DMS53 treated with DMSO at 0.1 percent for 48 hours (cell line): ENCODE measurements around the gene ZNF549.

ENCODE experiments used
- DNase-seq: peaks from one replicate; lab custom pipeline; 2025; ENCODE audit not compliant: unreplicated experiment; lab: John Stamatoyannopoulos, UW

The ZNF549 gene

DNA sequence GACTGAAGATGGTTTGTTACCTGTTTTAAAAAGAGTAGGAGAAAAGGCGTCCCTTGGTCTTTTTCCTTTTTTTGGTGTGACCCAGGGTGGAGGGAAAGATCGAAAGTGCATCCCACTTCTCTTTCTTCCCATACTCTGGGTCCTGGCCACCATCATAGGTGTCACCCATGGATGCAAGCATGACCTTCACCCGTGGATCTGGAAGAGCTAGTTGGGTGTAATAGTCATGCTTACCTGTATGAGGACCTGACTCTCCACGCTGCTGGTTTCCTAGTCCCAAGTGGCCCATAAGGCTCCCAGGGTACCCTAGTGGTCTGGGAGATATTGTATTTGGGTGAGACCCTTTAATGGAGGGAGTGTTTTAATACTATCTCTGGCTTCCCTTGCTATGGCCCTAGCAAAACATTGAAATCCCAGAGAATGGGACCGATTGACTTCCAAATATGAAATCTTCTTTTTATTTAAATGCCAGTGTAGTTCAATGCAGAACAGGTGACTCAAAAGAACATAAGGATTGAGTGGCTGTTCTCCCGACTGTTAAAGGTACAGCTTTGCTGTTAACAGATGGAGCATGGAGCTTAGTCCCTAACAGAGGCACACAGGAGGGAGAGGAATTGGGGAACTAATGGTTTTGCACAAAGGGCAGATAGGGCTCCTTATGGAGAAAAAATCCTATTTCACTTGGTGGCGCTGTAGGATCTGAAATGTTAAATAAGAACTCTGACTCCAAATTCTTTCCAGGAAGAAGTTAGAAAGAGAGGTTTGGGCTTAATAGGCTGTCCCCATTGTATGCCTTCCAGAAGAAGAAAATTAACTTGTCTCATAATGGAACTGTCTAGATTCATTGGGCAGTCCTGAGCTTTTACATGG is 39.5 kb downstream of the ZNF549 start:
- DNase-seq = no peak

DNA sequence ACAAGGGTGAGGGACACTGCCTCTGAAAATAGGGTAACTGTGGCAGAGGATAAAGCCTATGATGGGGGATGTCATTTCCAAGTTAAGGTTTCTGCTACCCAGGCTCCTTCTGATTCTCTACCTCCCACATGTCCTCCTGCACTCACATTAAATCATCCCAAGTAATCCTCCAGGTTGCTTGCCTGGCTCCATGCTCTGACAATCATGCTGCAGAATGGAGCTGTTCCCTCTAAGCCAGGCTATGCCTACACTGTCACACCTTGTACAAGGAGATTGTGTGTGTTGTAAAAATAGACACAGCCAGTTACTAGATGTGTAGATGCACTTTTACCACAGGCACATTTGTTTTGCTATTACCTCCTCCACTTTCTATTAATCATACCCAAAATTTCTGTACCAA is 43.6 kb downstream of the ZNF549 start:
- no peak for DNase-seq

DNA sequence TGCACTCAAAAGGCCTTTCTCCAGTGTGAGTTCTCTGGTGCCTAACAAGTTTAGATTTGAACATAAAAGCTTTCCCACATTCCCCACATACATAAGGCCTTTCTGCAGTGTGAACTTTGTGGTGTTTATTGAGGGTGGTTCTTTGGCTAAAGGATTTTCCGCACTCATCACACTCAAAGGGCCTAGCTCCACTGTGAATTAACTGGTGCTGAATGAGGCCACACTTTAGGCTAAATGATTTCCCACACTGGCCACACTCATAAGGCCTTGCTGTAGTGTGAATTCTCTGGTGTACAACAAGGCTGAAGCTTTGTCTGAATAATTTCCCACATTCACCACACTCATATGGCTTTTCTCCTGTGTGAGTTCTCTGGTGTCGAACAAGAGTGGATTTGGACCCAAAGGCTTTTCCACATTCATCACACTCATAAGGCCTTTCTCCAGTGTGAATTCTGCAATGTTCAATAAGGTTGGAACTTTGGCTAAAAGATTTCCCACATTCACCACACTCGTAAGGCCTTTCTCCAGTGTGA is 45.3 kb downstream of the ZNF549 start:
- DNase-seq = no peak

DNA sequence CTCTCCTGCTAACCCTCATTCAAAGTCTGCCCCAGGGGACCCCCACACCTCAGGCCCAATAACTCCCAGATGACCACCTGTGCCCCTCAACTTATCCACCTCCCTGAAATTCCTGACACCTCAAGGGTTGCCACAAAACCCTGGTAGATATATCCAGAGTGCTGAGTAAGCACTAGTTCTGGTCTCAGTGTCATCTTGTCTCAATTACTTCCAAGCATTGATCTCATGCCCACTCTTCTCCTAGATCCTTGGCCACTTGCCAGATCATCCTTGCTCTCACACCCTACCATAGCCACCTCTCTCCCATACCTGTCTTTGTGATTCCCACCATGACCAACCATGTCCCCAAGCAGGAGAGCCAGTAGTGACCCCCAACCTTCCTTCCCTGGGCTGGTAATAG is 49.5 kb downstream of the ZNF549 start:
- DNase-seq = no peak

DNA sequence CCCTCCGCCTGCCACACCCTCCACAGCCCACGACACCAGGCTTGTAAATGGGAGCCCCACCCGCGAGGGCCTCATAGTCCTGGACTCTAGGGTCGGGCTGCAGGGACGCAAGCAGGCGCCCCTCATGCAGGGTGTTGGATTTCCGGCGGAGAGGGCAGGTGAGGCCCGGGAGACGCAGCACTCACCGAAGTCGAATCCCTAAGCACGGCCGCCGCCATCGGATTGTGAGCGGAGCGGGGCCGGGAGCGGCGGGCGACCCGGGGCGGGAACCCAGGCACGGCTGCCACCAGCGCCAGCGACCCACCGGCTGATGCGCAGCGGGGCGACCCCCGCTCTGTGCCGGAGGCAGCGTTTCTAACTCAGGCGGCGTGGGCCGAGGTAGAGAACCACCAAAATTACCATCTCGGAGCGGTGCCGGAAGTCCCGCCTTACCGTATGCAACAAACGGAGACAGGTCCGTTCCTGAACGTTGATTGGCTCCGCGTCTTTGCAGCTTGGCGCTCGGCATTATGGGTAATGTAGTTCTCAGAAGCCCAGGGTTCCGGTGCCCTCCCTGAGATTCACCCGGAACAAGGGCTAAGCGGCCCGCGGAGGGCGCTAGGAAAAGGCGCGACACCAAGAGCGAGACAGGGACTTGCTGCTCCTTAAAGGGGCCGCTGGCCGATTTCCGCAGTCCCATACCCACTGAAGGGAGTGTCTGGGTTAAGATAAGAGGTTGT is 51.5 kb downstream of the ZNF549 start, which contains the start of gene ZNF416:
ZNF416 (minus strand) TSS at position 425 of the 719 bp plus-strand sequence; CDS start at position 218, 207 bp downstream.
- DNase-seq = peak; percentile 98

DNA sequence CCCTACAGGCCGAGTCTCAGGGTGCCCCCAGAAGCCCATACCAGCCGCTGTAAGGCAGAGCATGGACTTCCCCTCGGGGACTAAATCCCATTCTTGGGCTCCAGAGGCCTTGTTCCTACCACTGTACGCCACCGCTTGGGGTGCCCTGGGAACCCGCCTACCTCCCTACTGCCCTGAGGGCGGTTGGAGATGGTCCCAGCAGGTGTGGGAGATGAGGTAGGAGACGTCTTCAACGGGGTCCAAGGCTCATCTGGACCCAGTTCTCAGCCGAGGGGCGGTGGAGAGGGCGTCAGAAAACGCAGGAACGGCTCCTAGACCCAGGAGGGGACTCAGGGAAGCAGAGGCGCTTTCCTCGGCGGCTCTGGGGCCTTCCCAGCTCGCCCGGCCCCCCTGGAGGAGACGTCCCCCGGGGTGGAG is 56.0 kb downstream of the ZNF549 start:
- DNase-seq = no peak

DNA sequence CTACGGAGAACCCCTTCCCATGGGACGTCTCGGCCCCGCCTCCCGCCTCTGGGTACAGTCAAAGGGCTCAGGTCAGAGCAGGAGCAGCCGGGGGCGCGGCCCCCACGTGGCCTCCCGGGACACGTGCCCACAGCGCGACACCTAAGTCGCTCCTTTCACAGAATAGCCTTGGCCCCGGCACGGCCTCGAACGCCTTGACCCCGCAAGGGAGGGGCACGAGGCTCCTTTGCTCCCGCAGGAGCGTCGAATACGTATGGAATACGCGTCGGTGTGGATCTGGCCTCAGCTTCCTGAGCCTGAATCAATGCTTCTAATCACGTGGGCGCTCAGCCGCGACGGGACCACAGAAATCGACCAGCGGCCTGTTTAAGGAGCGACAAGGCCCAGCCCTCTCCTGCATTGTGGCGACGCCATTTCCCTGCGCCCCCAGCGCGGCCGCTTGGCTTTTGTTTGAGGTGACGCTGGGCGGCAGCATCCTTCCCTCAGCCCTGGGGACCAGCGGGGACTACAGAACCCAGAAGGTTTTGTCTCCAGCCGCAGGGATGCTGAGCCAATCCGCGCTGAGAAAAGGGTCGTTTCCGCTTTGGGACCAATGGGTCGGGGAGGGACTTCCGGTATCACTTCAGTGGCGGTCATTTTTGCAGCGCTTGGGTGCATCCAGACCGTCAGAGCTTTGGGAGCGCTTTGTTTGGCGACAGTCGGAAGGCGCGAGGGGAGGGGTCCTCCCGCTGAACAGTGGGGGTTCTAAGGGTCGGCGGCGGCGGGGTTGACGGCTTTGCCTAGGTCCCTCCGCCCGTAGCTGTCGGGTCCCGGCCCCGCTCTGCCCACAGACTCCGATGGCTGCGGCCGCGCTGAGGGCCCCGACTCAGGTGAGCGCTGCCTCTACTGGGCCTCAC is 56.6 kb downstream of the ZNF549 start, which contains the start of gene ZIK1:
ZIK1 (plus strand) TSS at position 625 of the 896 bp plus-strand sequence; CDS start at position 837, 212 bp downstream.
- DNase-seq = peak; percentile 86

DNA sequence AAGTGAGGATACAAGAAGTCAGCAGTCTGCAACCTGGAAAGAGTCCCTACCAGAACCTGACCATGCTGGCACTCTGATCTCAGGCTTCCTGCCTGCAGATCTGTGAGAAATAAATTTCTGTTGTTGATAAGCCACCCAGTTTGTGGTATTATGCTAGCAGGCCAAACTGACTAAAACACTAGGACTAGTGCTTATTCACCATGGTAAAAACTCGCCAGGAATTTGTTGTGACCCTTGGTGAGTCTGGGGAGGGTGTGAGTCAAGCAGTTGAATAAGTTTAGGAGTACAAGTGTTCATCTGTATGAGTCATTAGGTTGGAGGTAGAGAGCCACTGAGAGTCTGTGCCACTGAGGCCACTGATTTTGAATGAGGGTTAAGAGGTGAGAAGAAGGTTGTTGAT is 60.4 kb downstream of the ZNF549 start:
- DNase-seq = no peak

DNA sequence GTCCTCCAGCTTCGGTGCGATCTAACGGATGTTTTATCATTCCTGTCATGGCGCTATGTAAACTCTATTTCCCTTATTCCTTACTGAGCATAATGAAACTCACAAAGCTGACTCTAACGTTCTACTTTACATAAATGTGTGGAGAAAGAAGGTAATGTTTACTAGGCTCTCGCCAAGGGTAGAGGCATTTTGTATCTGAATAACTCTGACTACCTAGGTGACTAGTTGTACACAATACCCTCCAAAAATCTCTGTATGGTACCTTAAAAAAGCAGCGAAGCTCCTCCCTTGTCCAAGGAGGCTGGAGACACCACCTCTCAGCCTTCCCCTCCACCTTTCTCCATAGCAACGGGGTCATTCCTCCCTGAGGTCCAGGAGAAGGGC is 72.2 kb downstream of the ZNF549 start:
- no peak for DNase-seq

DNA sequence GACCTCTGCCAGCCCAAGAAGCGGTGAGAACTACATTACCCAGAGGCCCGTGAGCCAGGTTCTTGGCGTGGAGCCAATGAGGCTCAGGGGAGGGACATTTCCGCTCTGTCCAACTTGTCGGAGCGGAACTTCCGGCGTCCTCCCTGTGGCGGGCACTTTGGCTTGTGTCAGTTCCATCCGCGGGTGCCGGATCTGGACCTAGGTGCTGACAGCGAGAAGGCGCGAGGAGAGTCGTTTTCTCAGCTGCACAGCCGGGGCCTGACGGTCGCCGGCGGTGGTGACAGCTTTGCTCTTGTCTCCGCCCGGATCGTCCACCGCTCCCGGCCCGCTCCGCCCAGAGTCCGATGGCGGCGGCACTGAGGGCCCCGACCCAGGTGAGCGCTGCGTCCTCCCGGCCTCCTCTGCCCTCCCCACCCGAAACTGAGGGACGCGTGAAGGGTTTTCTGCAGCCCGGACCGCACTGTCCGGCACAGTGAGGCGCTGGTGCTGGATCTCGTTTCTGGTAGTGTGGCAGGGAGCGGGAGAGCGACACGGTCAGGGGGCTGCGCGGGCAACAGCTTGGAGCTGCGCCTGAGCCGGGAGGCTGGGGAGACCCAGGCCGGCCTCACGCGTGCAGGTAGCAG is 72.7 kb downstream of the ZNF549 start, which contains the start of gene ZNF530:
ZNF530 (plus strand) TSS at position 125 of the 623 bp plus-strand sequence. CDS start 4,461 bp downstream, outside the sequence.
- DNase-seq = peak; percentile 73

DNA sequence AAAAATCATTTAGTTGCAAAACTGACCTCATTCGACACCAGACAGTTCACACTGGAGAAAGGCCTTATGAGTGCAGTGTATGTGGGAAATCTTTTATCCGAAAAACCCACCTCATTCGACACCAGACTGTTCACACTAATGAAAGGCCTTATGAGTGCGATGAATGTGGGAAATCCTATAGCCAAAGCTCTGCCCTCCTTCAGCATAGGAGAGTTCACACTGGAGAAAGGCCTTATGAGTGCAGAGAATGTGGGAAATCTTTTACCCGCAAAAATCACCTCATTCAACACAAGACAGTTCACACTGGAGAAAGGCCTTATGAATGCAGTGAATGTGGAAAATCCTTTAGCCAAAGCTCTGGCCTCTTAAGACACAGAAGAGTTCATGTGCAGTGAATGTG is 79.8 kb downstream of the ZNF549 start:
- DNase-seq = no peak
